ENCODE measurements around the gene ALPG.
"Not testable (repeated sequence)": the region's sequence is repeated elsewhere in the genome, so short reads cannot be mapped to it uniquely, and the experiment has no call there.

- not testable (repeated sequence) for TF ChIP-seq CTCF (IDR thresholded peaks at IDR 0.05; ENCODE audit: low read length); EZH2 (IDR thresholded peaks at IDR 0.05; ENCODE audit: borderline replicate concordance, low read length)
Observed at GRCh38 chr2:232370007-232370406, 36.6 kb upstream of the ALPG start.
